ENCODE measurements around the gene COL5A2. TPM values are rescaled to one million over a fixed set of nuclear protein-coding genes. Genes with fewer than 3 reads are reported as not detected.

Gene COL5A2
- total and polyA plus RNA-seq, 2 donors (not counting 3 experiments of a cell fraction or from before 2014, with no cell fraction given), result 47.4 to 123 TPM

DNA sequence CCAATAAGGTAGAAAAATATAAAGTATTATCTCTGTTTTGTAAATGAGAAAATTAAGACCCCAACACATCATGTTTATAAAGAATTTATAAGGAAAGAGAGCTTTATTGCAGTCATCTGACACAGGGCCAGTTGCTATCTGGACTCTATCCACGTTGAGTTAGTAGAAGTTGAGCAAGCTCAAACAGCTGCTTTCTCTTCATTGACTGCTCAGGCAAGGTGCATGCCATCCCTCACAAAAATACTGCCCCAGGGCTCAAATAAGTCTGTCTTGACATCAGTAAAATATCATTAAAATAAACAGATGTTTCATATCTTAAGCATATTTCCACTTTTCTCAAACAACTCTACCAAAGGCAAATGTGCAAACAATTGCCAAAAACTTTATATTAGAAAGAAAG, 14.8 kb downstream of the COL5A2 start:
- Histone ChIP-seq H3K27me3 (ENCODE audit: control insufficient read depth in 2 of 2, insufficient read depth in 2 of 2, low read length in 2 of 2) (no peaks in the 10 kb centered on the region), H3K79me2 (ENCODE audit: control insufficient read depth, insufficient read depth, low read length) (peaks cover 26% of the 10 kb centered on the region), H3K4me3 (replicated peaks in 1 of 3; ENCODE audit: insufficient read depth in 1 of 3, low read depth in 1 of 3, low read length in 3 of 3) (no peak overlapping the region), H3K4me2 (ENCODE audit: insufficient read depth, low read length) (no peak overlapping the region), H3K36me3 (ENCODE audit: control insufficient read depth in 2 of 2, extremely low read depth in 1 of 2, insufficient read depth in 2 of 2, low read length in 2 of 2) (no peaks in the 10 kb centered on the region), H3K4me1 (ENCODE audit: control insufficient read depth, extremely low read depth, insufficient read depth, low read length) (peaks cover 14% of the 10 kb centered on the region), H3K9me3 (replicated peaks; ENCODE audit: control insufficient read depth, insufficient read depth, low read length) (no peaks in the 10 kb centered on the region), H3K27ac (ENCODE audit: insufficient read depth, low read depth, low read length) (no peak overlapping the region), H2AFZ (ENCODE audit: low read depth, low read length) (no peak overlapping the region), H3K9ac (replicated peaks; ENCODE audit: extremely low read depth, insufficient read depth, low read length) (no peak overlapping the region), H4K20me1 (replicated peaks; ENCODE audit: control insufficient read depth, extremely low read depth, insufficient read depth, low read length) (peaks cover 4% of the 10 kb centered on the region), H3K9me1 (replicated peaks; ENCODE audit: control insufficient read depth, extremely low read depth, insufficient read depth, low read length) (no peaks in the 10 kb centered on the region)
- ChIA-PET POLR2A (no interaction called here), CTCF (interaction anchor here (1.0 to 2.3 kb wide), 6 partner anchors 9 to 123 kb away, joined by 3 to 14 read pairs (median 12); no protein-coding TSS in a partner anchor)
- no peak for FAIRE-seq
- DNase-seq (ENCODE audit: low read depth, low spot score), result no peak
- TF ChIP-seq GATA2 (IDR thresholded peaks at IDR 0.05; ENCODE audit: insufficient read depth, insufficient read length, low read depth, low read length) (no peak), CTCF (IDR thresholded peaks at IDR 0.05; ENCODE audit: extremely low read depth in 1 of 2, insufficient read depth in 1 of 2, low read depth in 1 of 2, low read length in 2 of 2) (no peak), MYC (IDR thresholded peaks at IDR 0.05; ENCODE audit: low read depth, low read length) (no peak), JUN (IDR thresholded peaks at IDR 0.05; ENCODE audit: borderline replicate concordance, insufficient read depth, insufficient read length, low read depth) (no peak), POLR2A (IDR thresholded peaks at IDR 0.05; ENCODE audit: low read depth, low read length) (no peak), POLR2AphosphoS5 (IDR thresholded peaks at IDR 0.05; ENCODE audit: insufficient read depth, low read depth, low read length) (no peak), FOS (IDR thresholded peaks at IDR 0.05; ENCODE audit: borderline replicate concordance, insufficient read depth, low read length) (no peak), EZH2 (IDR thresholded peaks at IDR 0.05; ENCODE audit: borderline replicate concordance, low read depth, low read length, severe bottlenecking) (no peak)
- TF ChIP-seq, protein P1, sequence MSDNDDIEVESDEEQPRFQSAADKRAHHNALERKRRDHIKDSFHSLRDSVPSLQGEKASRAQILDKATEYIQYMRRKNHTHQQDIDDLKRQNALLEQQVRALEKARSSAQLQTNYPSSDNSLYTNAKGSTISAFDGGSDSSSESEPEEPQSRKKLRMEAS (IDR thresholded peaks at IDR 0.05; ENCODE audit: insufficient read depth, insufficient read length), result no peak
- dilution Hi-C loops (cut with MboI; ENCODE audit: extremely low pct_ligation_motif_present, low sequenced_read_pairs) (no loop called here), intact Hi-C loops (cut with micrococcal nuclease) (no loop called here)
- BruUV-seq (replicated peaks), result no TSS peak

All from endothelial cell of umbilical vein (primary cell).